ENCODE measurements around the gene ORC6. TPM values are rescaled to one million over a fixed set of nuclear protein-coding genes. Genes with fewer than 3 reads are reported as not detected.

Gene ORC6
- total RNA-seq, 4 donors from 2014 or later: 1.9 to 9.1 (median 5.1) TPM

- TF ChIP-seq CTCF (IDR thresholded peaks at IDR 0.05): no peak
- Histone ChIP-seq H3K27me3 (no peaks in the 10 kb centered on the region), H3K9me3 (no peaks in the 10 kb centered on the region), H3K36me3 (no peaks in the 10 kb centered on the region), H3K27ac (peak overlapping the region in 1 of 4 donors; percentile 94), H3K4me1 (peaks cover 4 to 43% (median 21%) of the 10 kb centered on the region in 4 donors), H3K4me3 (peak overlapping the region in 2 of 4 donors; percentile 75 to 91)
- DNase-seq: no peak
These were observed 2.5 kb upstream of the ORC6 start for GRCh38 chr16:46686815-46687473.

GRCh38 chr16:46687486-46687885 is 2.0 kb upstream of the ORC6 start:
- H3K36me3 ChIP-seq: no peaks in the 10 kb centered on the region
- DNase-seq: no peak
- peak overlapping the region in 2 of 4 donors; percentile 75 to 91 for H3K4me3 ChIP-seq
- no peaks in the 10 kb centered on the region for H3K9me3 ChIP-seq
- H3K27me3 ChIP-seq: no peaks in the 10 kb centered on the region
- no peak for TF ChIP-seq CTCF (IDR thresholded peaks at IDR 0.05)
- no peak for TF ChIP-seq POLR2A (IDR thresholded peaks at IDR 0.05)
- peak overlapping the region in 2 of 4 donors; percentile 94 to 95 for H3K27ac ChIP-seq
- H3K4me1 ChIP-seq: peaks cover 4 to 43% (median 20%) of the 10 kb centered on the region in 4 donors

GRCh38 chr16:46688101-46688653 is 1.3 kb upstream of the ORC6 start:
- peak in 2 of 3 donors; percentile 62 to 75 for DNase-seq
- H3K27ac ChIP-seq: peak overlapping the region; percentile 91 to 95 (median 93)
- H3K4me1 ChIP-seq: peaks cover 4 to 42% (median 20%) of the 10 kb centered on the region in 4 donors
- H3K27me3 ChIP-seq: no peaks in the 10 kb centered on the region
- TF ChIP-seq POLR2A (IDR thresholded peaks at IDR 0.05) (no peak), CTCF (IDR thresholded peaks at IDR 0.05) (peak in 1 of 6 experiments; percentile 28)
- H3K36me3 ChIP-seq: no peaks in the 10 kb centered on the region
- H3K9me3 ChIP-seq: no peaks in the 10 kb centered on the region
- H3K4me3 ChIP-seq: peak overlapping the region; percentile 63 to 94 (median 83)

- Histone ChIP-seq H3K27ac (peak within 1 kb of the TSS; percentile 91 to 95 (median 93)), H3K9me3 (no peaks in the 10 kb centered on the region), H3K27me3 (no peaks in the 10 kb centered on the region), H3K36me3 (no peaks in the 10 kb centered on the region), H3K4me1 (peaks cover 4 to 35% (median 20%) of the 10 kb centered on the region in 4 donors), H3K4me3 (peak within 1 kb of the TSS; percentile 63 to 94 (median 83))
- peak in 1 of 6 experiments; percentile 29 for TF ChIP-seq CTCF (IDR thresholded peaks at IDR 0.05)
- TF ChIP-seq POLR2A (IDR thresholded peaks at IDR 0.05): peak; percentile 74 to 78
- DNase-seq: peak; percentile 100
These were observed 650 bp upstream of the ORC6 start, which contains the start of gene VPS35 for GRCh38 chr16:46688654-46689364. VPS35 (minus strand) TSS chr16:46689178; CDS start chr16:46689133, 45 bp downstream.

- DNase-seq: peak in 2 of 3 donors; percentile 52 to 54
- Histone ChIP-seq H3K4me3 (peak overlapping the region; percentile 63 to 94 (median 83)), H3K9me3 (no peaks in the 10 kb centered on the region)
These were observed 1.1 kb downstream of the ORC6 start for GRCh38 chr16:46690281-46691178.

More at GRCh38 chr16:46690281-46691178, 1.1 kb downstream of the ORC6 start:
- H3K4me1 ChIP-seq: peaks cover 4 to 33% (median 20%) of the 10 kb centered on the region in 4 donors
- no peaks in the 10 kb centered on the region for H3K27me3 ChIP-seq
- H3K27ac ChIP-seq: peak overlapping the region; percentile 91 to 95 (median 93)
- no peaks in the 10 kb centered on the region for H3K36me3 ChIP-seq
- TF ChIP-seq POLR2A (IDR thresholded peaks at IDR 0.05) (no peak), CTCF (IDR thresholded peaks at IDR 0.05) (no peak)
